Ishikawa (cell line): Measurements from ENCODE around the gene SPAG8.

Source experiments
- CEBPB ChIP-seq: IDR thresholded peaks from 2 replicates; pipeline ENCODE4 v1.6.1; 2012
- CREB1 ChIP-seq: IDR thresholded peaks from 2 replicates; pipeline ENCODE4 v1.6.1; 2012; ENCODE audit warnings: low read depth
- EGR1 ChIP-seq: IDR thresholded peaks from 2 replicates; pipeline ENCODE4 v1.6.1; 2012
- EP300 ChIP-seq: IDR thresholded peaks from 2 replicates; pipeline ENCODE4 v1.6.1; 2012; ENCODE audit warnings: borderline replicate concordance
- FOXM1 ChIP-seq: IDR thresholded peaks from 2 replicates; pipeline ENCODE4 v1.6.1; 2012; ENCODE audit warnings: low read depth, borderline replicate concordance
- MAX ChIP-seq: IDR thresholded peaks from 2 replicates; pipeline ENCODE4 v1.6.1; 2012
- NFIC ChIP-seq: IDR thresholded peaks from 2 replicates; pipeline ENCODE4 v1.6.1; 2012
- RAD21 ChIP-seq: IDR thresholded peaks from 2 replicates; pipeline ENCODE4 v1.6.1; 2012; ENCODE audit warnings: low read depth
- REST ChIP-seq: IDR thresholded peaks from 2 replicates; pipeline ENCODE4 v1.6.1; 2012; ENCODE audit warnings: low read depth, mild to moderate bottlenecking
- TAF1 ChIP-seq: IDR thresholded peaks from 2 replicates; pipeline ENCODE4 v1.6.1; 2012; ENCODE audit warnings: low read depth, mild to moderate bottlenecking
- TCF12 ChIP-seq: IDR thresholded peaks from 2 replicates; pipeline ENCODE4 v1.6.1; 2012; ENCODE audit warnings: low read depth
- TEAD4 ChIP-seq: IDR thresholded peaks from 2 replicates; pipeline ENCODE4 v1.6.1; 2012
- USF1 ChIP-seq: IDR thresholded peaks from 2 replicates; pipeline ENCODE4 v1.6.1; 2012
- YY1 ChIP-seq: IDR thresholded peaks from 2 replicates; pipeline ENCODE4 v1.6.1; 2012; ENCODE audit warnings: low read depth
- ZBTB7A ChIP-seq: IDR thresholded peaks from 2 replicates; pipeline ENCODE4 v1.6.1; 2012; ENCODE audit warnings: low read depth

Gene SPAG8

GRCh38 chr9:35766997-35767396, 45.1 kb downstream of the SPAG8 start:
- TF ChIP-seq TAF1 (no peak), YY1 (no peak), REST (no peak), CREB1 (no peak), USF1 (no peak), ZBTB7A (no peak), TCF12 (no peak)

GRCh38 chr9:35763803-35764202, 48.3 kb downstream of the SPAG8 start:
- TF ChIP-seq FOXM1 = no peak
- TF ChIP-seq MAX = no peak
- no peak for TF ChIP-seq CREB1
- no peak for TF ChIP-seq EGR1
- TF ChIP-seq EP300 = no peak
- TF ChIP-seq CEBPB = no peak
- no peak for TF ChIP-seq TCF12
- TF ChIP-seq YY1 = no peak
- no peak for TF ChIP-seq USF1
- no peak for TF ChIP-seq TEAD4
- no peak for TF ChIP-seq ZBTB7A
- no peak for TF ChIP-seq RAD21
- no peak for TF ChIP-seq NFIC
- TF ChIP-seq REST = no peak

GRCh38 chr9:35763181-35763580, 48.9 kb downstream of the SPAG8 start:
- TF ChIP-seq NFIC (no peak), EGR1 (no peak), TAF1 (no peak)

GRCh38 chr9:35760651-35761050, 51.4 kb downstream of the SPAG8 start:
- TF ChIP-seq EGR1 = no peak

- no peak for TF ChIP-seq CEBPB
- TF ChIP-seq RAD21 = no peak
- TF ChIP-seq USF1 = no peak
- TF ChIP-seq ZBTB7A = no peak
- no peak for TF ChIP-seq CREB1
- no peak for TF ChIP-seq FOXM1
- no peak for TF ChIP-seq EGR1
- TF ChIP-seq TEAD4 = no peak
- TF ChIP-seq NFIC = no peak
- no peak for TF ChIP-seq YY1
- TF ChIP-seq TCF12 = no peak
- TF ChIP-seq EP300 = no peak
- TF ChIP-seq REST = no peak
- TF ChIP-seq TAF1 = no peak
- no peak for TF ChIP-seq MAX
Observed at GRCh38 chr9:35759795-35760194, 52.3 kb downstream of the SPAG8 start.
